Prostate gland (tissue), 2 donors: ENCODE data around the gene BCL2L14. TPM values are rescaled to one million over a fixed set of nuclear protein-coding genes. Genes with fewer than 3 reads are reported as not detected.
"Not testable (repeated sequence)": the region's sequence is repeated elsewhere in the genome, so short reads cannot be mapped to it uniquely, and the experiment has no call there.

Experiments used
- DNase-seq: peaks from one replicate; pipeline ENCODE4 v3.0.0-alpha.2; 2019; ENCODE audit warnings: low spot score
- H3K27ac ChIP-seq, 2 donors: fragments of 200-600 bp; sonication (generic); 2 replicates each; pipeline ENCODE4 v1.5.1; 2017 to 2019
- H3K27me3 ChIP-seq: fragments of 200-600 bp; sonication (generic); replicated peaks from 2 replicates; pipeline ENCODE4 v1.5.1; 2019; ENCODE audit not compliant: insufficient read depth
- H3K36me3 ChIP-seq, 2 donors: fragments of 200-600 bp; sonication (generic); 1 replicate in 1 of 2; 2 replicates in 1 of 2; pipeline versions ENCODE4 v1.5.1 to v1.8.1; 2017 to 2019
- H3K4me1 ChIP-seq: fragments of 200-600 bp; sonication (generic); replicated peaks from 2 replicates; pipeline ENCODE4 v1.5.1; 2019
- H3K4me3 ChIP-seq, 2 donors: fragments of 200-600 bp; sonication (generic); 2 replicates each; pipeline ENCODE4 v1.5.1; 2017 to 2019
- H3K9me3 ChIP-seq: fragments of 200-600 bp; sonication (generic); 2 replicates; pipeline ENCODE4 v1.5.1; 2017
- POLR2A ChIP-seq: fragments of 450-650 bp; IDR thresholded peaks from one replicate; pipeline ENCODE4 v1.6.1; 2016; ENCODE audit warnings: antibody characterized with exemption, mild to moderate bottlenecking
- POLR2AphosphoS5 ChIP-seq: sonication (generic); formaldehyde crosslinking; IDR thresholded peaks from one replicate; pipeline ENCODE4 v1.6.1; 2017; ENCODE audit warnings: antibody characterized with exemption
- WGBS: methylation state at CpG from one replicate; pipeline ENCODE4 v1.1.5; 2018; 5-methylcytosine and 5-hydroxymethylcytosine counted together
- intact Hi-C: fragments of 100-400 bp; cut with DNase I; formaldehyde crosslinking; loops from one replicate; pipeline ENCODE4 v1.14.2; 2022
- total RNA-seq, 2 donors: library from RNA; depleted of rRNA; stranded (reverse); fragments of >200 nt; gene quantifications; one replicate each; pipeline ENCODE4 v1.1.0, GENCODE V29; 2016
- TF ChIP-seq, protein P1 (sequence below), 4 experiments: fragments of 200-600 bp in 2 of 4; fragments of 450-650 bp in 2 of 4; sonication (generic) in 2 of 4; IDR thresholded peaks; 1 replicate in 3 of 4; 2 replicates in 1 of 4; pipeline ENCODE4 v1.5.1; 2016 to 2019; ENCODE audit warnings: antibody characterized with exemption in 4 of 4, mild to moderate bottlenecking in 2 of 4, moderate library complexity in 2 of 4

Gene BCL2L14
- total RNA-seq, 2 donors from 2014 or later, result 6.0 to 14.0 TPM

DNA sequence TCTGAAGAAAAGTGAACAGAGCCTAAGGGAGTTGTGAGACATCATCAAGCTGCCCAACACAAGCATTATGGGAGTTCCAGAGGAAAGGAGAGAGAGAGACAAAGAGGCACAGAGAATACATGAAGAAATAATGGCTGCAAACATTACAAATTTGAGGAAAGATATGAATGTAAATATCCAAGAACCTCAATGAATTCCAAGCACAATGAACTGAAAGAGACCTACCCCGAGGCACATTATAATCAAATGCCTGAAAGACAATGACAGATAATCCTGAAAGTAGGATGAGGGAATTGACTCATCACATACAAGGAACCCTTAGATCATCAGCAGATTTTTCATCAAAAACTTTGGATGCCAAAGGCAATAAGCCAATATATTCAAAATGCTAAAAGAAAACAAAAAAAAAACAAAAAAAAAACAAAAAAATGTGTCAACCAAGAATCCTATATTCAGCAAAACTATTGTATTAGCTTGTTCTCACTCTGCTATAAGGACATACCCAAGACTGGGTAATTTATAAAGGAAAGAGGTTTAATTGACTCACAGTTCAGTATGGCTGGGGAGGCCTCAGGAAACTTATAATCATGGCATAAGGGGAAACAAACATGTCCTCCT lies 37.8 kb downstream of the BCL2L14 start:
- DNase-seq, result no peak
- WGBS, result 97% methylated on average over 1 of the region's 1 CpG
- H3K4me1 ChIP-seq, result no peaks in the 10 kb centered on the region
- H3K36me3 ChIP-seq, result no peaks in the 10 kb centered on the region
- no peaks in the 10 kb centered on the region for H3K27me3 ChIP-seq
- H3K9me3 ChIP-seq, result no peaks in the 10 kb centered on the region
- no peak overlapping the region for H3K4me3 ChIP-seq
- intact Hi-C loops, result no loop called here
- H3K27ac ChIP-seq, result no peak overlapping the region
- TF ChIP-seq POLR2A (no peak), POLR2AphosphoS5 (no peak)
- TF ChIP-seq, protein P1, sequence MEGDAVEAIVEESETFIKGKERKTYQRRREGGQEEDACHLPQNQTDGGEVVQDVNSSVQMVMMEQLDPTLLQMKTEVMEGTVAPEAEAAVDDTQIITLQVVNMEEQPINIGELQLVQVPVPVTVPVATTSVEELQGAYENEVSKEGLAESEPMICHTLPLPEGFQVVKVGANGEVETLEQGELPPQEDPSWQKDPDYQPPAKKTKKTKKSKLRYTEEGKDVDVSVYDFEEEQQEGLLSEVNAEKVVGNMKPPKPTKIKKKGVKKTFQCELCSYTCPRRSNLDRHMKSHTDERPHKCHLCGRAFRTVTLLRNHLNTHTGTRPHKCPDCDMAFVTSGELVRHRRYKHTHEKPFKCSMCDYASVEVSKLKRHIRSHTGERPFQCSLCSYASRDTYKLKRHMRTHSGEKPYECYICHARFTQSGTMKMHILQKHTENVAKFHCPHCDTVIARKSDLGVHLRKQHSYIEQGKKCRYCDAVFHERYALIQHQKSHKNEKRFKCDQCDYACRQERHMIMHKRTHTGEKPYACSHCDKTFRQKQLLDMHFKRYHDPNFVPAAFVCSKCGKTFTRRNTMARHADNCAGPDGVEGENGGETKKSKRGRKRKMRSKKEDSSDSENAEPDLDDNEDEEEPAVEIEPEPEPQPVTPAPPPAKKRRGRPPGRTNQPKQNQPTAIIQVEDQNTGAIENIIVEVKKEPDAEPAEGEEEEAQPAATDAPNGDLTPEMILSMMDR (IDR thresholded peaks at IDR 0.05), result no peak

- intact Hi-C loops, H3K4me3 ChIP-seq, H3K27me3 ChIP-seq, DNase-seq, H3K27ac ChIP-seq, H3K36me3 ChIP-seq, H3K9me3 ChIP-seq, H3K4me1 ChIP-seq: not testable (repeated sequence)
- WGBS, result 96% methylated on average over 37 of the region's 37 CpGs
Measured at GRCh38 chr12:12110923-12111555, 40.3 kb downstream of the BCL2L14 start.

GRCh38 chr12:12115514-12115913 lies 44.8 kb downstream of the BCL2L14 start:
- 79% methylated on average over 4 of the region's 4 CpGs for WGBS
- H3K27ac ChIP-seq, result no peak overlapping the region
- intact Hi-C loops, result no loop called here

DNA sequence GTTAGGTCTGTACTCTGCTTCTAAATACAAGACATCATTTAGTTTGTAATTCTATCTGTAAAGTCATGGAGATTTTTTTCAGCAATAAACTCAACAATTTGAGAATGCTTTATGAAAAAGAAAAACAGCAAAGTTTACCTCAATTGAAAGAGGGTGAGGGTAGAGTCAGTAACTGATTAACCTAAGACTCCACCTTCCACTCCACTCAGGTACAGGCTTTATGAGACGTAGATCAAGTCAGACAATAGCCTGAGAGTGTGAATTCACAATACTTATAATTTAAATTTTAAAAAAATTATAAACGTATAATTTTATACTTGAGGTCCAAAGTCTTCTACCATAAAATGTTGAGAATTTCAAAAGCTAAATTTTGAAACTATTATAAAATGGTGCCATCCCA lies 45.9 kb downstream of the BCL2L14 start:
- Histone ChIP-seq H3K4me1 (no peaks in the 10 kb centered on the region), H3K36me3 (no peaks in the 10 kb centered on the region), H3K4me3 (no peak overlapping the region), H3K27me3 (no peaks in the 10 kb centered on the region), H3K9me3 (no peaks in the 10 kb centered on the region), H3K27ac (no peak overlapping the region)
- no peak for DNase-seq
- 88% methylated on average over 2 of the region's 2 CpGs for WGBS
- intact Hi-C loops, result no loop called here
- no peak for TF ChIP-seq POLR2AphosphoS5
- TF ChIP-seq, protein P1 (IDR thresholded peaks at IDR 0.05), result no peak

More at GRCh38 chr12:12115514-12115913, 44.8 kb downstream of the BCL2L14 start:
- TF ChIP-seq, protein P1 (IDR thresholded peaks at IDR 0.05), result no peak
- TF ChIP-seq POLR2A (no peak), POLR2AphosphoS5 (no peak)
- DNase-seq, result no peak
- H3K27me3 ChIP-seq, result no peaks in the 10 kb centered on the region
- no peak overlapping the region for H3K4me3 ChIP-seq
- no peaks in the 10 kb centered on the region for H3K9me3 ChIP-seq
- no peaks in the 10 kb centered on the region for H3K4me1 ChIP-seq
- no peaks in the 10 kb centered on the region for H3K36me3 ChIP-seq

DNA sequence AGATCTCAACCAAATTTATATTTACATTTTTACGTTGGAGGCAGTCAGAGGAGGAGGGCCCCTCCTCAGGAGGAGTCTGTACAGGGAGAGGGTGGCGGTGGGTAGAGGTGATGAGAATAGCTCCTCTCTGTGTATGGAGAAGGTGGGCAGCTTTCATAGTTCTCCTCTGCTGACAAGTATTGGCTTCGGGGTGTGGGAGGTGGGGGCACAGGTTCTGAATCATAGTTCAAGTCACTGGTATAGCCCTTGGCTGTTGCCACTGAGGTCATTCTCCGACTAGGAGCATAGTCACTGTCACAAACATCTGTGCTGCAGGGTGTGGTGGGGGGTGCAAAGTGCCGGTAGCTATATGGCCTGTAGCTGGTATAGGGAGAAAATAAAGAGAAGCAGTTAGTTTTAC lies 50.3 kb downstream of the BCL2L14 start:
- Histone ChIP-seq H3K4me1 (no peaks in the 10 kb centered on the region), H3K27ac (no peak overlapping the region), H3K4me3 (no peak overlapping the region), H3K27me3 (no peaks in the 10 kb centered on the region), H3K36me3 (no peaks in the 10 kb centered on the region), H3K9me3 (no peaks in the 10 kb centered on the region)
- TF ChIP-seq, protein P1 (IDR thresholded peaks at IDR 0.05), result no peak
- TF ChIP-seq POLR2A, result no peak
- TF ChIP-seq POLR2AphosphoS5, result no peak
- 76% methylated on average over 5 of the region's 5 CpGs for WGBS
- intact Hi-C loops, result no loop called here
- no peak for DNase-seq
